GM23338 (cell line): ENCODE measurements around the gene CCNG2. TPM values are rescaled to one million over a fixed set of nuclear protein-coding genes. Genes with fewer than 3 reads are reported as not detected.

Experiments used
- ATAC-seq: fragments of 200-7000 bp; cut with Tn5 transposase; 3 replicates; pipeline ENCODE4 v1.9.1; 2020
- DNase-seq: peaks from one replicate; pipeline ENCODE4 v3.0.0-alpha.2; 2015; ENCODE audit warnings: low spot score
- H2AFZ ChIP-seq: fragments of 200-600 bp; sonication (generic); 2 replicates; pipeline ENCODE4 v1.8.0; 2016; ENCODE audit warnings: antibody characterized with exemption, mild to moderate bottlenecking, moderate library complexity
- H3F3A ChIP-seq: fragments of 200-600 bp; sonication (generic); replicated peaks from 2 replicates; pipeline ENCODE4 v1.8.0; 2017; ENCODE audit warnings: antibody characterized with exemption, mixed run types, low read depth
- H3K27ac ChIP-seq: fragments of 200-600 bp; sonication (generic); 2 replicates; pipeline ENCODE4 v1.6.1; 2016; ENCODE audit warnings: low read depth
- H3K27me3 ChIP-seq: fragments of 200-600 bp; sonication (generic); 2 replicates; pipeline ENCODE4 v1.8.0; 2016; ENCODE audit warnings: mild to moderate bottlenecking, mixed run types, moderate library complexity; ENCODE audit not compliant: insufficient read depth
- H3K36me3 ChIP-seq: fragments of 200-600 bp; sonication (generic); 2 replicates; pipeline ENCODE4 v1.8.0; 2016; ENCODE audit warnings: mild to moderate bottlenecking; ENCODE audit not compliant: insufficient read depth
- H3K4me1 ChIP-seq: fragments of 200-600 bp; sonication (generic); 2 replicates; pipeline ENCODE4 v1.8.0; 2016; ENCODE audit warnings: mild to moderate bottlenecking, moderate library complexity; ENCODE audit not compliant: insufficient read depth
- H3K4me2 ChIP-seq: fragments of 200-600 bp; sonication (generic); 2 replicates; pipeline ENCODE4 v1.7.1; 2017; ENCODE audit warnings: mixed run types
- H3K4me3 ChIP-seq: fragments of 200-600 bp; sonication (generic); 2 replicates; pipeline ENCODE4 v1.6.1; 2016; ENCODE audit warnings: mixed run types
- H3K79me2 ChIP-seq: fragments of 200-600 bp; sonication (generic); replicated peaks from 2 replicates; pipeline ENCODE4 v1.8.0; 2017; ENCODE audit warnings: mild to moderate bottlenecking; ENCODE audit not compliant: insufficient read depth
- H3K9me2 ChIP-seq: fragments of 200-600 bp; sonication (generic); 2 replicates; pipeline ENCODE4 v1.8.0; 2017; ENCODE audit not compliant: insufficient read depth
- H4K20me1 ChIP-seq: fragments of 200-600 bp; sonication (generic); replicated peaks from 2 replicates; pipeline ENCODE4 v1.8.0; 2017; ENCODE audit warnings: mild to moderate bottlenecking; ENCODE audit not compliant: insufficient read depth
- H3K27ac Mint-ChIP-seq: 2 replicates; pipeline ENCODE4 v1.8.0; 2020; ENCODE audit warnings: inconsistent platforms, mild to moderate bottlenecking, moderate library complexity, mixed read lengths
- H3K27me3 Mint-ChIP-seq: 3 replicates; pipeline ENCODE4 v1.8.0; 2022; ENCODE audit warnings: low read depth, mild to moderate bottlenecking, moderate library complexity, mixed read lengths, inconsistent platforms; ENCODE audit not compliant: insufficient read depth, poor library complexity
- H3K36me3 Mint-ChIP-seq: 3 replicates; pipeline ENCODE4 v1.8.0; 2021; ENCODE audit warnings: low read depth, mild to moderate bottlenecking, inconsistent platforms, moderate library complexity, mixed read lengths
- H3K4me1 Mint-ChIP-seq: 3 replicates; pipeline ENCODE4 v1.8.0; 2020; ENCODE audit warnings: mild to moderate bottlenecking, inconsistent platforms, mixed read lengths
- H3K4me3 Mint-ChIP-seq: 3 replicates; pipeline ENCODE4 v1.8.0; 2021; ENCODE audit warnings: moderate library complexity, mild to moderate bottlenecking, inconsistent platforms, mixed read lengths
- H3K9me3 Mint-ChIP-seq: 3 replicates; pipeline ENCODE4 v1.8.0; 2020; ENCODE audit warnings: moderate library complexity, mild to moderate bottlenecking, inconsistent platforms, mixed read lengths
- CREB1 ChIP-seq: fragments of 250-450 bp; sonication (Bioruptor Pico); IDR thresholded peaks from 2 replicates; pipeline ENCODE4 v1.5.0; 2020; ENCODE audit warnings: low read depth, mild to moderate bottlenecking, moderate library complexity
- CTCF ChIP-seq, 2 experiments: fragments of 200-600 bp in 1 of 2; sonication (generic) in 1 of 2; conservative IDR thresholded peaks; 2 replicates each; pipeline versions ENCODE4 v1.5.1 to v1.6.1; 2016 to 2017; ENCODE audit warnings: antibody characterized with exemption in 2 of 2, low read depth in 2 of 2, mild to moderate bottlenecking in 2 of 2, moderate library complexity in 1 of 2
- ETS1 ChIP-seq: IDR thresholded peaks from 2 replicates; pipeline ENCODE4 v1.6.1; 2016; ENCODE audit warnings: antibody characterized with exemption
- EZH2 ChIP-seq: fragments of 200-600 bp; sonication (generic); IDR thresholded peaks from one replicate; pipeline ENCODE4 v1.8.0; 2017; ENCODE audit warnings: antibody characterized with exemption, mild to moderate bottlenecking, low read depth; ENCODE audit not compliant: unreplicated experiment
- EZH2phosphoT487 ChIP-seq: fragments of 200-600 bp; sonication (generic); IDR thresholded peaks from one replicate; pipeline ENCODE4 v1.8.1; 2018; ENCODE audit warnings: antibody characterized with exemption; ENCODE audit not compliant: unreplicated experiment
- JUNB ChIP-seq: IDR thresholded peaks from one replicate; pipeline ENCODE4 v1.6.1; 2016; ENCODE audit warnings: antibody characterized with exemption; ENCODE audit not compliant: unreplicated experiment
- NANOG ChIP-seq: IDR thresholded peaks from 2 replicates; pipeline ENCODE4 v1.6.1; 2016; ENCODE audit warnings: antibody characterized with exemption, borderline replicate concordance
- POLR2AphosphoS5 ChIP-seq: IDR thresholded peaks from 2 replicates; pipeline ENCODE4 v1.6.1; 2016; ENCODE audit warnings: antibody characterized with exemption, low read depth
- REST ChIP-seq: IDR thresholded peaks from one replicate; pipeline ENCODE4 v1.6.1; 2018; ENCODE audit warnings: antibody characterized with exemption; ENCODE audit not compliant: unreplicated experiment
- STAT1 ChIP-seq: IDR thresholded peaks from one replicate; pipeline ENCODE4 v1.6.1; 2016; ENCODE audit warnings: antibody characterized with exemption; ENCODE audit not compliant: unreplicated experiment
- ZNF114 ChIP-seq: fragments of 250-450 bp; sonication (Bioruptor Pico); IDR thresholded peaks from 2 replicates; pipeline ENCODE4 v1.5.0; 2020; ENCODE audit warnings: mild to moderate bottlenecking, moderate library complexity
- ZNF331 ChIP-seq: fragments of 250-450 bp; sonication (Bioruptor Pico); IDR thresholded peaks from 2 replicates; pipeline ENCODE4 v1.5.0; 2020; ENCODE audit warnings: low read depth, mild to moderate bottlenecking, moderate library complexity
- polyA plus RNA-seq: library from polyadenylated mRNA; unstranded; fragments of >200 nt; fragmentation: Nextera tagmentation; extraction: Ambion mirVana; gene quantifications from 2 replicates; pipeline ENCODE4 v1.2.1, GENCODE V29; 2016
- total RNA-seq: library from RNA; depleted of rRNA; stranded (reverse); fragments of >200 nt; shearing (Covaris generic); gene quantifications from 2 replicates; pipeline ENCODE4 v1.2.3, GENCODE V29; 2014

Gene CCNG2
- total and polyA plus RNA-seq, 2 experiments from 2014 or later: 7.1 to 16.5 TPM

- no peak overlapping the region for H3K4me3 Mint-ChIP-seq
- DNase-seq: no peak
- Histone ChIP-seq H3K36me3 (no peaks in the 10 kb centered on the region), H3K4me2 (no peak overlapping the region), H3K4me1 (no peaks in the 10 kb centered on the region), H3K27ac (no peak overlapping the region), H3K27me3 (peaks cover 6% of the 10 kb centered on the region; the same call in 1 of the 2 replicates), H2AFZ (0 out of 2 replicates have a peak overlapping the region, but pooled peaks have one; percentile 52), H4K20me1 (no peaks in the 10 kb centered on the region), H3F3A (no peaks in the 10 kb centered on the region), H3K4me3 (no peak overlapping the region), H3K79me2 (no peaks in the 10 kb centered on the region), H3K9me2 (no peaks in the 10 kb centered on the region)
- H3K4me1 Mint-ChIP-seq: no peaks in the 10 kb centered on the region; the same call in none of the 3 replicates
- H3K36me3 Mint-ChIP-seq: no peaks in the 10 kb centered on the region
- peaks cover 11% of the 10 kb centered on the region for H3K27me3 Mint-ChIP-seq
- TF ChIP-seq ETS1: no peak
- TF ChIP-seq POLR2AphosphoS5: no peak
- H3K27ac Mint-ChIP-seq: no peak overlapping the region
- H3K9me3 Mint-ChIP-seq: no peaks in the 10 kb centered on the region
- no peak for ATAC-seq
Observed at GRCh38 chr4:77194366-77194765, 37.4 kb downstream of the CCNG2 start.

- Histone ChIP-seq H3K4me3 (no peak overlapping the region), H3K27me3 (peaks cover 6% of the 10 kb centered on the region; the same call in 1 of the 2 replicates), H2AFZ (no peak overlapping the region), H3F3A (no peaks in the 10 kb centered on the region), H3K36me3 (no peaks in the 10 kb centered on the region), H3K79me2 (no peaks in the 10 kb centered on the region), H3K4me2 (no peak overlapping the region), H3K9me2 (no peaks in the 10 kb centered on the region), H3K4me1 (no peaks in the 10 kb centered on the region), H3K27ac (no peak overlapping the region), H4K20me1 (no peaks in the 10 kb centered on the region)
- no peak overlapping the region for H3K4me3 Mint-ChIP-seq
- ATAC-seq (no peak), DNase-seq (no peak)
- H3K27me3 Mint-ChIP-seq: peaks cover 11% of the 10 kb centered on the region
- H3K9me3 Mint-ChIP-seq: no peaks in the 10 kb centered on the region
- H3K4me1 Mint-ChIP-seq: no peaks in the 10 kb centered on the region; the same call in none of the 3 replicates
- no peaks in the 10 kb centered on the region for H3K36me3 Mint-ChIP-seq
- H3K27ac Mint-ChIP-seq: no peak overlapping the region
- no peak for TF ChIP-seq NANOG
- no peak for TF ChIP-seq JUNB
- no peak for TF ChIP-seq CTCF (conservative IDR thresholded peaks at IDR 0.05; ENCODE audit: low read depth in 2 of 2)
- no peak for TF ChIP-seq POLR2AphosphoS5
- no peak for TF ChIP-seq ETS1
- TF ChIP-seq EZH2: no peak
- TF ChIP-seq ZNF331 (CRISPR knock-in tag): no peak
- no peak for TF ChIP-seq STAT1
- no peak for TF ChIP-seq EZH2phosphoT487
- no peak for TF ChIP-seq REST
- TF ChIP-seq CREB1 (CRISPR knock-in tag): no peak
- TF ChIP-seq ZNF114 (CRISPR knock-in tag): no peak
Observed at GRCh38 chr4:77194989-77195388, 38.0 kb downstream of the CCNG2 start.
